Testis (tissue), 2 donors: ENCODE measurements around the gene DFFB.

Experiments used
- POLR2A ChIP-seq: fragments of 450-650 bp; IDR thresholded peaks from one replicate; pipeline ENCODE4 v1.6.1; 2017; ENCODE audit warnings: antibody characterized with exemption, mild to moderate bottlenecking, moderate library complexity
- TF ChIP-seq, protein P1 (sequence below), 3 experiments: fragments of 450-650 bp in 2 of 3; fragments of 200-600 bp in 1 of 3; sonication (generic) in 1 of 3; IDR thresholded peaks; one replicate each; pipeline ENCODE4 v1.5.1; 2016 to 2019; ENCODE audit warnings: antibody characterized with exemption in 3 of 3, mild to moderate bottlenecking in 2 of 3, moderate library complexity in 1 of 3

GRCh38 chr1:3828391-3828790, 28.9 kb upstream of the DFFB start:
- TF ChIP-seq, protein P1, sequence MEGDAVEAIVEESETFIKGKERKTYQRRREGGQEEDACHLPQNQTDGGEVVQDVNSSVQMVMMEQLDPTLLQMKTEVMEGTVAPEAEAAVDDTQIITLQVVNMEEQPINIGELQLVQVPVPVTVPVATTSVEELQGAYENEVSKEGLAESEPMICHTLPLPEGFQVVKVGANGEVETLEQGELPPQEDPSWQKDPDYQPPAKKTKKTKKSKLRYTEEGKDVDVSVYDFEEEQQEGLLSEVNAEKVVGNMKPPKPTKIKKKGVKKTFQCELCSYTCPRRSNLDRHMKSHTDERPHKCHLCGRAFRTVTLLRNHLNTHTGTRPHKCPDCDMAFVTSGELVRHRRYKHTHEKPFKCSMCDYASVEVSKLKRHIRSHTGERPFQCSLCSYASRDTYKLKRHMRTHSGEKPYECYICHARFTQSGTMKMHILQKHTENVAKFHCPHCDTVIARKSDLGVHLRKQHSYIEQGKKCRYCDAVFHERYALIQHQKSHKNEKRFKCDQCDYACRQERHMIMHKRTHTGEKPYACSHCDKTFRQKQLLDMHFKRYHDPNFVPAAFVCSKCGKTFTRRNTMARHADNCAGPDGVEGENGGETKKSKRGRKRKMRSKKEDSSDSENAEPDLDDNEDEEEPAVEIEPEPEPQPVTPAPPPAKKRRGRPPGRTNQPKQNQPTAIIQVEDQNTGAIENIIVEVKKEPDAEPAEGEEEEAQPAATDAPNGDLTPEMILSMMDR (IDR thresholded peaks at IDR 0.05): no peak
- no peak for TF ChIP-seq POLR2A
